Natural killer cell (primary cell): ENCODE measurements around the gene FGGY. TPM values are rescaled to one million over a fixed set of nuclear protein-coding genes. Genes with fewer than 3 reads are reported as not detected.

Source experiments
- ATAC-seq, 3 donors: fragments of 150-1000 bp in 2 of 3; fragments of 200-7000 bp in 1 of 3; cut with Tn5 transposase; 1 replicate in 1 of 3; 2 replicates in 2 of 3; pipeline ENCODE4 v1.10.0; 2021; ENCODE audit warnings: mild to moderate bottlenecking in 2 of 3, moderate library complexity in 2 of 3
- DNase-seq, 2 donors: peaks; one replicate each; pipeline versions ENCODE4 v3.0.0 to v3.0.0-alpha.2; 2013 to 2021; ENCODE audit warnings: mixed read lengths in 1 of 2
- H3K27ac ChIP-seq: one replicate; pipeline ENCODE4 v1.5.1; 2013; ENCODE audit warnings: mild to moderate bottlenecking, low read length
- H3K27me3 ChIP-seq: one replicate; pipeline ENCODE4 v1.6.1; 2013; ENCODE audit warnings: low read length; ENCODE audit not compliant: control insufficient read depth, insufficient read depth
- H3K36me3 ChIP-seq: one replicate; pipeline ENCODE4 v1.6.1; 2013; ENCODE audit warnings: low read length; ENCODE audit not compliant: control insufficient read depth, insufficient read depth
- H3K4me1 ChIP-seq: one replicate; pipeline ENCODE4 v1.6.1; 2013; ENCODE audit warnings: low read length; ENCODE audit not compliant: control insufficient read depth, insufficient read depth
- H3K4me3 ChIP-seq: one replicate; pipeline ENCODE4 v1.5.1; 2013; ENCODE audit warnings: low read length
- H3K9me3 ChIP-seq: one replicate; pipeline ENCODE4 v1.6.1; 2013; ENCODE audit warnings: low read length; ENCODE audit not compliant: control insufficient read depth, insufficient read depth
- H3K27ac Mint-ChIP-seq, 2 donors: one replicate each; pipeline ENCODE4 v1.8.0; 2022; ENCODE audit warnings: mild to moderate bottlenecking in 2 of 2, mixed read lengths in 2 of 2, moderate library complexity in 1 of 2
- H3K27me3 Mint-ChIP-seq, 2 donors: one replicate each; pipeline ENCODE4 v1.8.0; 2022; ENCODE audit warnings: low read depth in 2 of 2, mixed read lengths in 2 of 2
- H3K36me3 Mint-ChIP-seq: one replicate; pipeline ENCODE4 v1.8.0; 2022; ENCODE audit warnings: mixed read lengths
- H3K4me1 Mint-ChIP-seq, 2 donors: one replicate each; pipeline ENCODE4 v1.8.0; 2022; ENCODE audit warnings: mixed read lengths in 2 of 2
- H3K4me3 Mint-ChIP-seq: one replicate; pipeline ENCODE4 v1.8.0; 2022; ENCODE audit warnings: mild to moderate bottlenecking, moderate library complexity, mixed read lengths
- H3K9me3 Mint-ChIP-seq, 2 donors: one replicate each; pipeline ENCODE4 v1.8.0; 2022; ENCODE audit warnings: mixed read lengths in 2 of 2
- CTCF ChIP-seq: fragments of 200-600 bp; IDR thresholded peaks from one replicate; pipeline ENCODE4 v1.8.0; 2022; ENCODE audit warnings: antibody characterized with exemption
- WGBS: methylation state at CpG from one replicate; pipeline ENCODE4 v1.1.7; 2013; ENCODE audit warnings: missing lambda C conversion rate; ENCODE audit not compliant: insufficient coverage; 5-methylcytosine and 5-hydroxymethylcytosine counted together
- intact Hi-C: fragments of 100-400 bp; cut with micrococcal nuclease; formaldehyde crosslinking; loops from one replicate; pipeline ENCODE4 v1.14.2; 2022
- total RNA-seq, 4 donors: library from RNA; stranded (reverse); fragments of 120-200 nt in 1 of 4; gene quantifications; one replicate each; pipeline versions ENCODE4 v1.2.3 to v1.2.4, GENCODE V29; 2013 to 2022

The FGGY gene
- total RNA-seq, 3 donors from 2014 or later (not counting 1 experiment from before 2014, with no cell fraction given) = 21.8 to 31.5 (median 21.8) TPM

DNA sequence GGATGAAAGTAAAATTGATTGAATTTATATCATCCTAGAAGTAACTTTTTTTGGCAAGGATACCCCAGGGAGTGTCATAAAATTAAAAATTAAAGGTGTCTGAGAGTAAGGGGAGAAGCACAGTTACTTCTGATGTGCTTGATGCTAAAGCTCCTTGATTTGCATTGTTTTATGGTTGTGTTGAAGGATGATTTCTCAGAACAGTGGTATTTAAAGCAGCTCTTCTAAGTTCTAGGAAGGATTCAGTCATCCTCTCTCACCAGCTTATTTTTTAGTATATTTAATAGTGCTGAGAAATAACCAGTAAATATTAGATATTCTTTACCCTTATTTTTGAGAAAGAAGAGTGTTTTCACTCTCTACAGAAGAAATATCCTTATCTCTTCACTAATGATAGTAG lies 93.0 kb downstream of the FGGY start:
- Histone ChIP-seq H3K4me1 (no peaks in the 10 kb centered on the region), H3K27ac (no peak overlapping the region), H3K9me3 (no peaks in the 10 kb centered on the region), H3K27me3 (no peaks in the 10 kb centered on the region), H3K36me3 (no peaks in the 10 kb centered on the region), H3K4me3 (no peak overlapping the region)
- Mint-ChIP-seq H3K36me3 (no peaks in the 10 kb centered on the region), H3K4me1 (peaks cover 19 to 22% of the 10 kb centered on the region in 2 donors), H3K27me3 (peaks cover 0 to 3% of the 10 kb centered on the region in 2 donors), H3K4me3 (no peak overlapping the region), H3K27ac (no peak overlapping the region), H3K9me3 (no peaks in the 10 kb centered on the region)
- TF ChIP-seq CTCF = no peak
- DNase-seq = no peak
- intact Hi-C loops = no loop called here
- no peak for ATAC-seq

GRCh38 chr1:59390307-59390706 lies 93.4 kb downstream of the FGGY start:
- peaks cover 19 to 22% of the 10 kb centered on the region in 2 donors for H3K4me1 Mint-ChIP-seq
- no peak for ATAC-seq
- DNase-seq = no peak
- intact Hi-C loops = no loop called here
- Histone ChIP-seq H3K9me3 (no peaks in the 10 kb centered on the region), H3K27me3 (no peaks in the 10 kb centered on the region), H3K4me3 (no peak overlapping the region), H3K4me1 (no peaks in the 10 kb centered on the region), H3K27ac (no peak overlapping the region), H3K36me3 (no peaks in the 10 kb centered on the region)
- H3K27me3 Mint-ChIP-seq = peaks cover 0 to 3% of the 10 kb centered on the region in 2 donors
- H3K27ac Mint-ChIP-seq = no peak overlapping the region
- no peak for TF ChIP-seq CTCF
- no peaks in the 10 kb centered on the region for H3K9me3 Mint-ChIP-seq
- no peaks in the 10 kb centered on the region for H3K36me3 Mint-ChIP-seq
- WGBS = 98% methylated on average over 3 of the region's 3 CpGs
- H3K4me3 Mint-ChIP-seq = no peak overlapping the region

GRCh38 chr1:59391212-59392179 lies 94.6 kb downstream of the FGGY start:
- H3K4me3 Mint-ChIP-seq = no peak overlapping the region
- no peaks in the 10 kb centered on the region for H3K9me3 Mint-ChIP-seq
- Histone ChIP-seq H3K27ac (no peak overlapping the region), H3K36me3 (no peaks in the 10 kb centered on the region), H3K27me3 (no peaks in the 10 kb centered on the region), H3K9me3 (no peaks in the 10 kb centered on the region), H3K4me1 (no peaks in the 10 kb centered on the region), H3K4me3 (no peak overlapping the region)
- H3K27ac Mint-ChIP-seq = no peak overlapping the region
- WGBS = 75% methylated on average over 7 of the region's 7 CpGs
- intact Hi-C loops = no loop called here
- H3K36me3 Mint-ChIP-seq = no peaks in the 10 kb centered on the region
- DNase-seq (no peak), ATAC-seq (no peak)
- peaks cover 0 to 3% of the 10 kb centered on the region in 2 donors for H3K27me3 Mint-ChIP-seq
- peaks cover 19 to 22% of the 10 kb centered on the region in 2 donors for H3K4me1 Mint-ChIP-seq
- no peak for TF ChIP-seq CTCF
